Cardiac muscle cell (in vitro differentiated cells and primary cell): ENCODE data around the gene ALS2. TPM values are rescaled to one million over a fixed set of nuclear protein-coding genes. Genes with fewer than 3 reads are reported as not detected.

Experiments used
- DNase-seq, 2 donors: peaks; one replicate each; pipeline versions ENCODE4 v3.0.0 to v3.0.0-alpha.2; 2010 to 2017; ENCODE audit warnings: low read depth in 1 of 2, low spot score in 1 of 2
- H3K27ac ChIP-seq: fragments of 200-600 bp; sonication (generic); 2 replicates; pipeline ENCODE4 v1.5.1; 2016
- H3K27me3 ChIP-seq: fragments of 200-600 bp; sonication (generic); 2 replicates; pipeline ENCODE4 v1.6.0; 2016; ENCODE audit warnings: control low read depth
- H3K36me3 ChIP-seq: fragments of 200-600 bp; sonication (generic); 2 replicates; pipeline ENCODE4 v1.5.1; 2016; ENCODE audit warnings: control low read depth
- H3K4me1 ChIP-seq: fragments of 200-600 bp; sonication (generic); 2 replicates; pipeline ENCODE4 v1.8.1; 2017; ENCODE audit warnings: low read depth, mild to moderate bottlenecking, mixed run types
- H3K4me3 ChIP-seq: fragments of 200-600 bp; sonication (generic); 2 replicates; pipeline ENCODE4 v1.5.1; 2016; ENCODE audit warnings: mild to moderate bottlenecking
- H3K9me3 ChIP-seq: fragments of 200-600 bp; sonication (generic); 2 replicates; pipeline ENCODE4 v1.5.1; 2017; ENCODE audit warnings: low read depth, mild to moderate bottlenecking, control low read depth
- polyA plus RNA-seq: library from polyadenylated mRNA; unstranded; fragments of >200 nt; fragmentation: Nextera tagmentation; extraction: Ambion mirVana; gene quantifications from 2 replicates; pipeline ENCODE4 v1.2.1, GENCODE V29; 2016
- total RNA-seq: library from RNA; depleted of rRNA; stranded (reverse); fragments of >200 nt; gene quantifications from 2 replicates; pipeline ENCODE4 v1.2.3, GENCODE V29; 2016
- TF ChIP-seq, protein P1 (sequence below): IDR thresholded peaks from 2 replicates; pipeline ENCODE4 v1.5.1; 2012; ENCODE audit warnings: low read depth, mild to moderate bottlenecking, low read length

The ALS2 gene
- total and polyA plus RNA-seq, 2 experiments from 2014 or later: 12.1 to 24.2 TPM

GRCh38 chr2:201730651-201731285, 50.0 kb downstream of the ALS2 start:
- DNase-seq: no peak
- Histone ChIP-seq H3K4me1 (no peaks in the 10 kb centered on the region), H3K36me3 (peaks cover 29% of the 10 kb centered on the region), H3K27me3 (no peaks in the 10 kb centered on the region), H3K9me3 (no peaks in the 10 kb centered on the region), H3K27ac (no peak overlapping the region), H3K4me3 (no peak overlapping the region)
- TF ChIP-seq, protein P1, sequence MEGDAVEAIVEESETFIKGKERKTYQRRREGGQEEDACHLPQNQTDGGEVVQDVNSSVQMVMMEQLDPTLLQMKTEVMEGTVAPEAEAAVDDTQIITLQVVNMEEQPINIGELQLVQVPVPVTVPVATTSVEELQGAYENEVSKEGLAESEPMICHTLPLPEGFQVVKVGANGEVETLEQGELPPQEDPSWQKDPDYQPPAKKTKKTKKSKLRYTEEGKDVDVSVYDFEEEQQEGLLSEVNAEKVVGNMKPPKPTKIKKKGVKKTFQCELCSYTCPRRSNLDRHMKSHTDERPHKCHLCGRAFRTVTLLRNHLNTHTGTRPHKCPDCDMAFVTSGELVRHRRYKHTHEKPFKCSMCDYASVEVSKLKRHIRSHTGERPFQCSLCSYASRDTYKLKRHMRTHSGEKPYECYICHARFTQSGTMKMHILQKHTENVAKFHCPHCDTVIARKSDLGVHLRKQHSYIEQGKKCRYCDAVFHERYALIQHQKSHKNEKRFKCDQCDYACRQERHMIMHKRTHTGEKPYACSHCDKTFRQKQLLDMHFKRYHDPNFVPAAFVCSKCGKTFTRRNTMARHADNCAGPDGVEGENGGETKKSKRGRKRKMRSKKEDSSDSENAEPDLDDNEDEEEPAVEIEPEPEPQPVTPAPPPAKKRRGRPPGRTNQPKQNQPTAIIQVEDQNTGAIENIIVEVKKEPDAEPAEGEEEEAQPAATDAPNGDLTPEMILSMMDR: no peak

GRCh38 chr2:201715459-201715858, 65.3 kb downstream of the ALS2 start:
- Histone ChIP-seq H3K27me3 (no peaks in the 10 kb centered on the region), H3K4me1 (no peaks in the 10 kb centered on the region), H3K27ac (no peak overlapping the region), H3K36me3 (peaks cover 28% of the 10 kb centered on the region), H3K4me3 (no peak overlapping the region), H3K9me3 (no peaks in the 10 kb centered on the region)
- no peak for DNase-seq
- TF ChIP-seq, protein P1: no peak

GRCh38 chr2:201712726-201713125, 68.0 kb downstream of the ALS2 start:
- no peaks in the 10 kb centered on the region for H3K27me3 ChIP-seq
- H3K4me1 ChIP-seq: no peaks in the 10 kb centered on the region
- H3K27ac ChIP-seq: no peak overlapping the region
- peaks cover 34% of the 10 kb centered on the region for H3K36me3 ChIP-seq
- no peak overlapping the region for H3K4me3 ChIP-seq
- TF ChIP-seq, protein P1: no peak
- no peak for DNase-seq
- no peaks in the 10 kb centered on the region for H3K9me3 ChIP-seq

DNA sequence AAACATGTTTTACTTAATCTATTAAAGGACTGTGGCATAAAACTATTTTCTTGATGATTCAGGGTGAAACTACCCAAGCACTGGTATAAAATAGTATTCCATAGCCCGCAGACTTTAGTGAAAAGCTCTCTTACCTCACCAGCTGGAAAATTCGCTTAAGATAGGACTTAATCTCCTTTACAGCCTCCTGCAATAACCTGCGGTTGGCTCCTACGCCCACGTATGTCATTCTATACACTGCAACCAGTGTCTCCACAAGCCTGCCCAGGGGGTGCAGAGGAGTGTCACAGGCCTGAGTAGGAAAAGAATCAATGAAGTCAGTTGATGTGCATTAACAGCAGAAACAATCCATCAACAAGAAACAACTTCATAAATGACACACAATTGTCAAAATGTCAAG, 71.0 kb downstream of the ALS2 start:
- no peak overlapping the region for H3K4me3 ChIP-seq
- H3K27ac ChIP-seq: no peak overlapping the region
- TF ChIP-seq, protein P1: no peak
- H3K27me3 ChIP-seq: no peaks in the 10 kb centered on the region
- DNase-seq: peak in 1 of 2 donors; percentile 21
- H3K9me3 ChIP-seq: no peaks in the 10 kb centered on the region
- peaks cover 33% of the 10 kb centered on the region for H3K36me3 ChIP-seq
- no peaks in the 10 kb centered on the region for H3K4me1 ChIP-seq

DNA sequence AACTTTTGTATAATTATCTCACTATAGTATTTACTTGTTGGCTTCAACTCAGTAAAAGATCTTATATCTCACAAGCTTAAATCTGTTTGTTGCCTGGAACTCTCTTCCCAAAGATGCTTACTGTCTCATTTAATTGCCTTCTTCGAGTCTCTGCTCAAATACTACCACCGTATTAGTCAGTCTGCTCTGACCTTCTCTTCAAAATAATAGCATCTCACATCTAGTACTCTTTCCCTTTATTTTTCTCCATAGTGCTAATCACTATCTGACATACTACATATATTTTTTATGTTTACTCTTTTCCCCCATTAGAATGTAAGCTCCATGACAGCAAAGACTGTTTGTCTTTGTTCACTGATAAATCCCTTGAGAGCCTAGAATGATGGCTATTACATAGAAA, 71.7 kb downstream of the ALS2 start:
- H3K27ac ChIP-seq: no peak overlapping the region
- H3K36me3 ChIP-seq: peaks cover 39% of the 10 kb centered on the region

More for the DNA sequence above, 71.7 kb downstream of the ALS2 start:
- Histone ChIP-seq H3K4me3 (no peak overlapping the region), H3K9me3 (no peaks in the 10 kb centered on the region), H3K4me1 (no peaks in the 10 kb centered on the region), H3K27me3 (no peaks in the 10 kb centered on the region)
- TF ChIP-seq, protein P1: no peak
- no peak for DNase-seq
